ENCODE results near the gene UNC93B1. TPM values are rescaled to one million over a fixed set of nuclear protein-coding genes. Genes with fewer than 3 reads are reported as not detected.

UNC93B1 gene, protein sequence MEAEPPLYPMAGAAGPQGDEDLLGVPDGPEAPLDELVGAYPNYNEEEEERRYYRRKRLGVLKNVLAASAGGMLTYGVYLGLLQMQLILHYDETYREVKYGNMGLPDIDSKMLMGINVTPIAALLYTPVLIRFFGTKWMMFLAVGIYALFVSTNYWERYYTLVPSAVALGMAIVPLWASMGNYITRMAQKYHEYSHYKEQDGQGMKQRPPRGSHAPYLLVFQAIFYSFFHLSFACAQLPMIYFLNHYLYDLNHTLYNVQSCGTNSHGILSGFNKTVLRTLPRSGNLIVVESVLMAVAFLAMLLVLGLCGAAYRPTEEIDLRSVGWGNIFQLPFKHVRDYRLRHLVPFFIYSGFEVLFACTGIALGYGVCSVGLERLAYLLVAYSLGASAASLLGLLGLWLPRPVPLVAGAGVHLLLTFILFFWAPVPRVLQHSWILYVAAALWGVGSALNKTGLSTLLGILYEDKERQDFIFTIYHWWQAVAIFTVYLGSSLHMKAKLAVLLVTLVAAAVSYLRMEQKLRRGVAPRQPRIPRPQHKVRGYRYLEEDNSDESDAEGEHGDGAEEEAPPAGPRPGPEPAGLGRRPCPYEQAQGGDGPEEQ
- total RNA-seq (2022) (26.5 and 29.3 TPM in 2 replicates), Bru-seq, nascent RNA (percentile 55 among the genes with signal in this experiment), BruChase-seq, experiment 1, labeled RNA remaining after a 2-hour chase (percentile 53 among the genes with signal in this experiment), BruChase-seq, experiment 2, labeled RNA remaining after a 6-hour chase (percentile 59 among the genes with signal in this experiment)
- long read RNA-seq, transcript UNC93B1-201 (11 exons, 2,316 nt), result major isoform, 68 of 84 reads
- long read RNA-seq, partial matches to known transcripts, result 9 of 84 reads
- long read RNA-seq, other reads (novel, unspliced or antisense), result 7 of 84 reads

DNA sequence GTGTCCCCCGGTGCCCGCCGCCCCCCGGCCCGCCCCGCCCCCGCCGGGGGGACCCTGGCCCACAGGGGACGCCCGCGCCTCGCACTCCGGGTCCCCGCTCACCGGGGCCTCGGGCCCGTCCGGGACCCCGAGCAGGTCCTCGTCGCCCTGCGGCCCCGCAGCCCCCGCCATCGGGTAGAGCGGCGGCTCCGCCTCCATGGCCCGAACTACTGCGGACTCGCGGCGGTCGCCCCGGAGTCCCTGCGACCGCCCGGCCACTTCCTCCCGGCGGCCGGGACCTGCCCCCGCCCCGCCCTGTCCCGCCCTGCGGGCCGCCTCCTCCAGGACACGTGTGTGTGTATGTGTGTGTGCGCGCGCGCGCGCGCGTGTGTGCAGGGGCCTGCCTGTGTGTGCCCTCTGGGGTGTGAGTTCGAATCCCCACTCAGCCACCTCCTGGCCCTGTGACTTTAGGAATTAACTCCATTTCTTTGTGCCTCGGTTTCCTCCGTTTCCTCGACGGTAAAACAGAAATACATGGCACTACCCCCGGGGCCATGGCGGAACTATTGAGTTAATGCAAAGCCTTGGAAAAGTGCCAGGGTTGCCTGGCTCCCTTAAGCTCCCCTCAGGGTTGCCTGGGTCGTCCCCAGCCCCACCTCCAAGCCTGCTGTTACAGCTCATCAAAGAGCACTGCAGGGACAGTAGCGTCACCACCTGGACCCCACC lies at the start of gene UNC93B1:
Gene UNC93B1, minus strand, starts transcription at position 252 of the 705 bp plus-strand sequence. Its CDS starts 54 bp downstream, at position 198.
- Histone ChIP-seq H3K4me1 (peaks cover 9% of the 10 kb centered on the region), H3K9me3 (no peaks in the 10 kb centered on the region), H3K27me3 (replicated peaks; ENCODE audit: control insufficient read depth, insufficient read depth, low read length) (no peaks in the 10 kb centered on the region), H3K36me3 (ENCODE audit: control insufficient read depth, insufficient read depth, low read length) (0 out of 2 replicates have a peak, but pooled peaks cover 1% of the 10 kb centered on the region), H3K4me3 (ENCODE audit: low read depth, low read length) (peak within 1 kb of the TSS; percentile 66)
- Mint-ChIP-seq H3K27me3 (ENCODE audit: insufficient read depth, unreplicated experiment) (no peaks in the 10 kb centered on the region), H3K27ac (ENCODE audit: unreplicated experiment) (peak within 1 kb of the TSS; percentile 85), H3K4me1 (ENCODE audit: low read depth, unreplicated experiment) (peaks cover 12% of the 10 kb centered on the region), H3K4me3 (ENCODE audit: unreplicated experiment) (peak within 1 kb of the TSS; percentile 72), H3K36me3 (ENCODE audit: insufficient read depth, unreplicated experiment) (no peaks in the 10 kb centered on the region), H3K9me3 (ENCODE audit: unreplicated experiment) (no peaks in the 10 kb centered on the region)
- TF ChIP-seq CTCF (IDR thresholded peaks at IDR 0.05; ENCODE audit: insufficient read depth in 1 of 2, low read depth in 1 of 2, low read length in 1 of 2, severe bottlenecking in 1 of 2, unreplicated experiment in 1 of 2), result no peak
- intact Hi-C loops (cut with micrococcal nuclease; ENCODE audit: unreplicated experiment), result no loop called here
- BruUV-seq (replicated peaks), result no TSS peak
- CTCF ChIA-PET, result interaction anchor here (1.0 kb wide), 1 partner anchor 48 kb away, joined by 4 read pairs; no protein-coding TSS in a partner anchor
- peak; percentile 96 to 97 for DNase-seq
- POLR2A ChIA-PET, result no interaction called here

- TF ChIP-seq CTCF (IDR thresholded peaks at IDR 0.05; ENCODE audit: insufficient read depth in 1 of 2, low read depth in 1 of 2, low read length in 1 of 2, severe bottlenecking in 1 of 2, unreplicated experiment in 1 of 2), result no peak
- ChIA-PET CTCF (no interaction called here), POLR2A (no interaction called here)
- intact Hi-C loops (cut with micrococcal nuclease; ENCODE audit: unreplicated experiment), result no loop called here
- BruUV-seq (replicated peaks), result TSS peak; percentile 31
- Histone ChIP-seq H3K36me3 (ENCODE audit: control insufficient read depth, insufficient read depth, low read length) (peaks cover 5% of the 10 kb centered on the region; the same call in 1 of the 2 replicates), H3K9me3 (no peaks in the 10 kb centered on the region), H3K27me3 (replicated peaks; ENCODE audit: control insufficient read depth, insufficient read depth, low read length) (no peaks in the 10 kb centered on the region), H3K4me3 (ENCODE audit: low read depth, low read length) (no peak overlapping the region), H3K4me1 (no peaks in the 10 kb centered on the region)
- Mint-ChIP-seq H3K4me3 (ENCODE audit: unreplicated experiment) (no peak overlapping the region), H3K27me3 (ENCODE audit: insufficient read depth, unreplicated experiment) (no peaks in the 10 kb centered on the region), H3K36me3 (ENCODE audit: insufficient read depth, unreplicated experiment) (peaks cover 75% of the 10 kb centered on the region), H3K27ac (ENCODE audit: unreplicated experiment) (peak overlapping the region; percentile 14), H3K9me3 (ENCODE audit: unreplicated experiment) (no peaks in the 10 kb centered on the region), H3K4me1 (ENCODE audit: low read depth, unreplicated experiment) (no peaks in the 10 kb centered on the region)
- DNase-seq, result peak; percentile 49 to 58
These were observed 49.2 kb upstream of the UNC93B1 start for GRCh38 chr11:68053117-68053516.

Data from Caco-2 (cell line).